Mammary epithelial cell (primary cell): Measurements from ENCODE around the gene HPSE2.

Experiments
- EZH2 ChIP-seq: IDR thresholded peaks from 2 replicates; pipeline ENCODE4 v1.6.1; 2012; ENCODE audit warnings: low read length, inconsistent platforms, borderline replicate concordance
- TF ChIP-seq, protein P1 (sequence below), 2 donors: IDR thresholded peaks in 1 of 2; conservative IDR thresholded peaks in 1 of 2; 2 replicates each; pipeline ENCODE4 v1.5.1; 2011 to 2012; ENCODE audit warnings: inconsistent platforms in 2 of 2, low read length in 2 of 2, mild to moderate bottlenecking in 2 of 2, control low read depth in 1 of 2, low read depth in 1 of 2; ENCODE audit not compliant: insufficient read depth in 1 of 2; ENCODE audit errors: extremely low read depth in 1 of 2

DNA sequence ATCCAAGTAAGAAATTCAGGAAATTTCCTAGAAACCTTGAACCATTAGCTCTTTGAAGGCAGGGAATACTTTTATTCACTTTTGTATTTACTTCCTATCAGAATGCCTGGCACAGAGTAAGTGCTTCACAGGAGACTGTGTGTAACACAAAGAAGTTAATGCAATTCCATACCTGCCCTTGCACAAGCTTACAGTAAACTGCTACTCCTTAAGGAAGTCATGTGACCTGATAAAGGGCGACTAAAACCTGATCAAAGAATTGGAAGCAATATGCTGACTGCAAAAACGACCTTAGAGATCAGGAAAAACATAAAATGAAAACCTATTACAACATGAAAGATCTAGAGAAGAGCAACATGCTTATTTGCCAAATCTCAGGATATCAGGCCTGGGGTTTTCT lies 610.7 kb downstream of the HPSE2 start:
- TF ChIP-seq, protein P1, sequence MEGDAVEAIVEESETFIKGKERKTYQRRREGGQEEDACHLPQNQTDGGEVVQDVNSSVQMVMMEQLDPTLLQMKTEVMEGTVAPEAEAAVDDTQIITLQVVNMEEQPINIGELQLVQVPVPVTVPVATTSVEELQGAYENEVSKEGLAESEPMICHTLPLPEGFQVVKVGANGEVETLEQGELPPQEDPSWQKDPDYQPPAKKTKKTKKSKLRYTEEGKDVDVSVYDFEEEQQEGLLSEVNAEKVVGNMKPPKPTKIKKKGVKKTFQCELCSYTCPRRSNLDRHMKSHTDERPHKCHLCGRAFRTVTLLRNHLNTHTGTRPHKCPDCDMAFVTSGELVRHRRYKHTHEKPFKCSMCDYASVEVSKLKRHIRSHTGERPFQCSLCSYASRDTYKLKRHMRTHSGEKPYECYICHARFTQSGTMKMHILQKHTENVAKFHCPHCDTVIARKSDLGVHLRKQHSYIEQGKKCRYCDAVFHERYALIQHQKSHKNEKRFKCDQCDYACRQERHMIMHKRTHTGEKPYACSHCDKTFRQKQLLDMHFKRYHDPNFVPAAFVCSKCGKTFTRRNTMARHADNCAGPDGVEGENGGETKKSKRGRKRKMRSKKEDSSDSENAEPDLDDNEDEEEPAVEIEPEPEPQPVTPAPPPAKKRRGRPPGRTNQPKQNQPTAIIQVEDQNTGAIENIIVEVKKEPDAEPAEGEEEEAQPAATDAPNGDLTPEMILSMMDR (conservative IDR thresholded peaks at IDR 0.05 in 1 of 2, IDR thresholded peaks at IDR 0.05 in 1 of 2; ENCODE audit: extremely low read depth in 1 of 2, insufficient read depth in 1 of 2, low read depth in 1 of 2, low read length in 2 of 2): no peak
- TF ChIP-seq EZH2: no peak
